ENCODE measurements around the gene FKBP15.

GRCh38 chr9:113181165-113181564 lies 39.9 kb downstream of the FKBP15 start:
- TF ChIP-seq CTCF (IDR thresholded peaks at IDR 0.05): no peak
- TF ChIP-seq POLR2A (IDR thresholded peaks at IDR 0.05): no peak

Data from uterus (tissue), 2 donors.